ENCODE data around the gene SPAG9. TPM values are rescaled to one million over a fixed set of nuclear protein-coding genes. Genes with fewer than 3 reads are reported as not detected.
A peak's percentile ranks its signal among the peaks of the same experiment; 100 is the strongest.

SPAG9 gene
- total RNA-seq, 4 donors from 2014 or later = 37.0 to 131 (median 116) TPM

DNA sequence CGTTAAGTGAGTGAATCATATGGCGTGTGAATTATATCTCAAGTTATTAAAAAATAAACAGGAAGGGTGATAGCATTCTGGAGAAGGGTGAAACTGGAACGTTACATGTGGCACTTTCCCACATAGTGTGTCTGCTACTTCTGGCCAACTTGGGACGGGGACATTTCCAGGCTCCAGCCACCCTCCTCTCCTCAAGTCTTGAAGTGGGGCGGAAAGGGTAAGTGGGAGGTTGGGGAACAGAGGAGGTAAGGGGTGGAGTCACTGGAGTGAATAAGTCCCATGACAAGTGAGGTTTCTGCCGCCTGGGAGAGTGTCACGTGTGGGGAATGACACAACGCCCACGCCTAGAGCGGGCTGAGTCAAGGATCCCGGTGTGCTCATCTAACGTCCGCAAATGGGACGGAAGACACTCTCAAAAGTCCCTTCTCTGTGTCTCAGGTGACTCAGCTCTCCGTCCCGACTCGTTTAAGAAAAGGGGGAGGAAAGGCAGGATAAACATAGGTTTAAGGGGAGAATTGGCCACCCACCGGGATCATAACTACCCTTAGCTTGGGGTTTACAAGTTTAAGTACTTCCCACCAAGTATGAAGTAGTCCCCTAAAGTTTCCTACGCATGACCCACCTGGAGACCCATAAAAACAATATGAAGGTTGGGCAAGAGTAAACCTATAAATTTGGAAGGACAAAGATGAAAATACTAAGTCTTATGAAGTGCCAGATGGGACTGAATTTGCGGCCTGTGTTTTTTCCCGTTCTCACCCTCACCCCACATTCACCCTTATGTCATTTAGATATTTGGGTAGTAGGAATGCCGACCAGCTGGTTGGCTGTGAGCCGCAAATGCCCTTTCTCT is 1.2 kb upstream of the SPAG9 start:
- WGBS, 2 donors (ENCODE audit: low coverage in 1 of 2) = 18 to 20% methylated on average over 22 to 23 of the region's 23 CpGs
- Histone ChIP-seq H3K4me3 (peak overlapping the region in 3 of 4 donors; percentile 51 to 98 (median 87)), H3K36me3 (no peaks in the 10 kb centered on the region), H3K27me3 (no peaks in the 10 kb centered on the region), H3K27ac (peak overlapping the region; percentile 99 to 100 (median 100)), H3K9me3 (no peaks in the 10 kb centered on the region), H3K4me1 (peaks cover 23 to 68% (median 40%) of the 10 kb centered on the region in 4 donors)
- in situ Hi-C loops (cut with MboI; ENCODE audit: low pct_ligation_motif_present in 1 of 4, low pct_unique_long_range_greater_than_20kb in 1 of 4, low sequenced_read_pairs in 3 of 4) (no loop called here), intact Hi-C loops (cut with DNase I; ENCODE audit: low total_unique reads) (no loop called here)
- DNase-seq = peak; percentile 93
- TF ChIP-seq EP300 (IDR thresholded peaks at IDR 0.05; ENCODE audit: low read depth) (peak; percentile 68), POLR2A (IDR thresholded peaks at IDR 0.05) (peak; percentile 98), POLR2AphosphoS5 (IDR thresholded peaks at IDR 0.05) (peak; percentile 91 to 99 (median 99))
- TF ChIP-seq, protein P1, sequence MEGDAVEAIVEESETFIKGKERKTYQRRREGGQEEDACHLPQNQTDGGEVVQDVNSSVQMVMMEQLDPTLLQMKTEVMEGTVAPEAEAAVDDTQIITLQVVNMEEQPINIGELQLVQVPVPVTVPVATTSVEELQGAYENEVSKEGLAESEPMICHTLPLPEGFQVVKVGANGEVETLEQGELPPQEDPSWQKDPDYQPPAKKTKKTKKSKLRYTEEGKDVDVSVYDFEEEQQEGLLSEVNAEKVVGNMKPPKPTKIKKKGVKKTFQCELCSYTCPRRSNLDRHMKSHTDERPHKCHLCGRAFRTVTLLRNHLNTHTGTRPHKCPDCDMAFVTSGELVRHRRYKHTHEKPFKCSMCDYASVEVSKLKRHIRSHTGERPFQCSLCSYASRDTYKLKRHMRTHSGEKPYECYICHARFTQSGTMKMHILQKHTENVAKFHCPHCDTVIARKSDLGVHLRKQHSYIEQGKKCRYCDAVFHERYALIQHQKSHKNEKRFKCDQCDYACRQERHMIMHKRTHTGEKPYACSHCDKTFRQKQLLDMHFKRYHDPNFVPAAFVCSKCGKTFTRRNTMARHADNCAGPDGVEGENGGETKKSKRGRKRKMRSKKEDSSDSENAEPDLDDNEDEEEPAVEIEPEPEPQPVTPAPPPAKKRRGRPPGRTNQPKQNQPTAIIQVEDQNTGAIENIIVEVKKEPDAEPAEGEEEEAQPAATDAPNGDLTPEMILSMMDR (IDR thresholded peaks at IDR 0.05) = no peak

GRCh38 chr17:51120357-51120738 is 320 bp downstream of the SPAG9 start:
- DNase-seq = peak; percentile 60
- H3K27me3 ChIP-seq = no peaks in the 10 kb centered on the region
- 4% methylated on average over 10 of the region's 42 CpGs; no CpG with 5 or more reads in 1 of the 2 donors for WGBS, 2 donors (ENCODE audit: low coverage in 1 of 2)

GRCh38 chr17:51119415-51120356 is 982 bp downstream of the SPAG9 start:
- peak; percentile 54 for DNase-seq
- no peaks in the 10 kb centered on the region for H3K36me3 ChIP-seq
- no peaks in the 10 kb centered on the region for H3K27me3 ChIP-seq
- peak overlapping the region; percentile 99 to 100 (median 100) for H3K27ac ChIP-seq
- no peaks in the 10 kb centered on the region for H3K9me3 ChIP-seq
- WGBS, 2 donors (ENCODE audit: low coverage in 1 of 2) = 1 to 4% methylated on average over 12 to 21 of the region's 49 CpGs
- peak overlapping the region; percentile 59 to 98 (median 92) for H3K4me3 ChIP-seq
- peaks cover 23 to 57% (median 33%) of the 10 kb centered on the region in 4 donors for H3K4me1 ChIP-seq
- intact Hi-C loops (cut with DNase I; ENCODE audit: low total_unique reads) (loop anchor here (2.0 kb wide), 1 partner anchor 33 kb away; the partner anchor contains the start of gene NME1), in situ Hi-C loops (cut with MboI; ENCODE audit: low pct_ligation_motif_present in 1 of 4, low pct_unique_long_range_greater_than_20kb in 1 of 4, low sequenced_read_pairs in 3 of 4) (no loop called here)
- no peak for TF ChIP-seq POLR2AphosphoS5 (IDR thresholded peaks at IDR 0.05)
- TF ChIP-seq, protein P1 (IDR thresholded peaks at IDR 0.05) = peak in 2 of 5 experiments; percentile 12 to 23

More at GRCh38 chr17:51120357-51120738, 320 bp downstream of the SPAG9 start:
- Histone ChIP-seq H3K4me1 (peaks cover 23 to 64% (median 36%) of the 10 kb centered on the region in 4 donors), H3K4me3 (peak overlapping the region; percentile 59 to 98 (median 92)), H3K9me3 (no peaks in the 10 kb centered on the region), H3K36me3 (no peaks in the 10 kb centered on the region), H3K27ac (peak overlapping the region; percentile 99 to 100 (median 100))
- TF ChIP-seq, protein P1 (IDR thresholded peaks at IDR 0.05) = no peak
- TF ChIP-seq POLR2A (IDR thresholded peaks at IDR 0.05) (peak; percentile 11), POLR2AphosphoS5 (IDR thresholded peaks at IDR 0.05) (peak in 1 of 3 donors; percentile 18), EP300 (IDR thresholded peaks at IDR 0.05; ENCODE audit: low read depth) (no peak)
- in situ Hi-C loops (cut with MboI; ENCODE audit: low pct_ligation_motif_present in 1 of 4, low pct_unique_long_range_greater_than_20kb in 1 of 4, low sequenced_read_pairs in 3 of 4) (no loop called here), intact Hi-C loops (cut with DNase I; ENCODE audit: low total_unique reads) (no loop called here)
